Putamen (tissue), 1 donor: Measurements from ENCODE around the gene MBLAC1.
"Not testable (repeated sequence)": the region's sequence is repeated elsewhere in the genome, so short reads cannot be mapped to it uniquely, and the experiment has no call there.

ENCODE experiments used
- DNase-seq: peaks from one replicate; pipeline ENCODE4 v3.0.0-alpha.2; 2016; ENCODE audit warnings: low spot score

Gene MBLAC1

DNA sequence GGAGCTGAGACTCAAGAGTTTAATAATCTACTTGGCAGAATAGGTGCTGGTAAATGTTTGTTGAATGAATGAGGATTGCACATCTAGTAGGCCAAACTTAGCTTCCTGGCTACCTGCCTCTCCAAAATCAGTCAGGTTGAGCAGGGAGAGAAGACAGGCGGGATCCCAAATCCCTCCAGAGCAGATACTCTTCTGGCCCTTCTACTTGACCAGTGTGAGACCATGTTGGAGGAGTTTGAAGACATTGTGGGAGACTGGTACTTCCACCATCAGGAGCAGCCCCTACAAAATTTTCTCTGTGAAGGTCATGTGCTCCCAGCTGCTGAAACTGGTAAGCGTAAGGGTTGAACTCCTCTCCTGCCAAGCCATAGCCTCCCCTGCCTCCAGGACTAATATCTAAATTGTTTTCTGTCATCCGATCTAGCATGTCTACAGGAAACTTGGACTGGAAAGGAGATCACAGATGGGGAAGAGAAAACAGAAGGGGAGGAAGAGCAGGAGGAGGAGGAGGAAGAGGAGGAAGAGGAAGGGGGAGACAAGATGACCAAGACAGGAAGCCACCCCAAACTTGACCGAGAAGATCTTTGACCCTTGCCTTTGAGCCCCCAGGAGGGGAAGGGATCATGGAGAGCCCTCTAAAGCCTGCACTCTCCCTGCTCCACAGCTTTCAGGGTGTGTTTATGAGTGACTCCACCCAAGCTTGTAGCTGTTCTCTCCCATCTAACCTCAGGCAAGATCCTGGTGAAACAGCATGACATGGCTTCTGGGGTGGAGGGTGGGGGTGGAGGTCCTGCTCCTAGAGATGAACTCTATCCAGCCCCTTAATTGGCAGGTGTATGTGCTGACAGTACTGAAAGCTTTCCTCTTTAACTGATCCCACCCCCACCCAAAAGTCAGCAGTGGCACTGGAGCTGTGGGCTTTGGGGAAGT is 2.2 kb upstream of the MBLAC1 start:
- DNase-seq, result no peak

DNA sequence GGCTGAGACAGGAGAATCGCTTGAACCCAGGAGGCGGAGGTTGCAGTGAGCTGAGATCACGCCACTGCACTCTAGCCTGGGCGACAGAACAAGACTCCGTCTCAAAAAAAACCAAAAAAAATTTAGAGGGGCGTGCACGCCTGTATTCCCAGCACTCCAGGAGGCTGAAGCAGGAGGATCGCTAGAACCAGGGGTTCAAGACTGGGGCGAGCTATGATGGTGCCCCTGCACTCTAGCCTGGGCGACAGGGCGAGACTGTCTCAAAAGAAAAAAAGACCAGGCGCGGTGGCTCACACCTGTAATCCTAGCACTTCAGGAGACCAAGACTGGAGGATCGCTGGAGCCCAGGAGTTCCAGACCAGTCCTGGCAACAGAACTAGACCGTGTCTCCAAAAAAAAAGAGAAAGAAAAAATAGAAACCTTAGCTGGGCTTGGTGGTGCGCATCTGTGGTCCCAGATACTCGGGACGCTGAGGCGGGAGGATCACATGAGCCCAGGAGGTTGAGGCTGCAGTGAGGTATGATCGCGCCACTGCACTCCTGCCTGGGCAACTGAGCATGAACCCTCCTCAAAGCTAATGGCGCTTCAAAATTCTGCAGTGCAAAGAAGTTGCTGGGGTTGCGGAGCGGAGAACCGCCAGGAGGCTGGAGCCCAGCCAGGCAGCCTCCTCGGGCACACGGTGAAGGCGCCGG is 382 bp upstream of the MBLAC1 start:
- DNase-seq, result no peak

DNA sequence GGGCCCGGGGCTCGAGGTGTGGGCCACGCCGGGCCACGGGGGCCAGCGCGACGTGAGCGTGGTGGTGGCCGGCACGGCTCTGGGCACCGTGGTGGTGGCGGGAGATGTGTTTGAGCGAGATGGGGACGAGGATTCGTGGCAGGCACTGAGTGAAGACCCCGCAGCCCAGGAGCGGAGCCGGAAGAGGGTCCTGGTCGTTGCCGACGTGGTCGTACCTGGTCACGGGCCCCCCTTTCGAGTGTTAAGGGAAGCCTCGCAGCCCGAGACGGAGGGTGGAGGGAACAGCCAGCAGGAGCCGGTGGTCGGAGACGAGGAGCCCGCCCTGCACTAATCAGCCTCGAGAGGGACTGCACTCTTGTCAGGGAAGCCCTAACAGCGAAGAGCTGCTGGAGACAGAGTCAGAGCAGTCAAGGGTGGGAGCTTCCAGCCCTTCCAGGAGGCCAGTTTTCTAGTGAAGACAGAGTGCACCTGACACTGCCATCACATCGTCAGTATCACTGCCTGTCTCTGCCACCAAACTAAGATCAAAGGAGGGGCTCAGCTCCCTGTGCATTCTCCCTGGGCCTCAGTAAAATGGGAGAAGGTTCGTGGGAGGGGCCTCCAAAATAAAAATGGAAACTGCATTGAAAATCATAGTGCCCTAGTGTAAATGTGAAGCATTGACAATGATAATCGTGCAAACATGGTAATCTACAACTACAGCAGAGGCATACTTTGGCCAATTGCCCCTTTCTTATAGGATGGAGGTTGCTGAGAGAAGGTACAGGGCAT is 1.3 kb downstream of the MBLAC1 start:
- no peak for DNase-seq

DNA sequence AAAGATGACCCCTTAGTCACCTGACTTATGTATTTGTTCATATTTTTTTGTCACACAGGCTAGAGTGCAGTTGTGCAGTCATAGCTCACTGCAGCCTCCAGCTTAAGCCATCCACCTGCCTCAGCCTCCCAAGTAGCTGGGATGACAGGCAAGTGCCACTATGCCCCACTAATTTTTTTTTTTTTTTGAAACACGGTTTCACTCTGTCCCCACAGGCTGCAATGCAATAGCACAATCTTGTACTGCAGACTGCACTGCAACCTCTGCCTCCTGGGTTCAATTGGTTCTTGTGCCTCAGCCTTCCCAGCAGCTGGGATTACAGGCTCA is 1.8 kb downstream of the MBLAC1 start:
- DNase-seq, result no peak

DNA sequence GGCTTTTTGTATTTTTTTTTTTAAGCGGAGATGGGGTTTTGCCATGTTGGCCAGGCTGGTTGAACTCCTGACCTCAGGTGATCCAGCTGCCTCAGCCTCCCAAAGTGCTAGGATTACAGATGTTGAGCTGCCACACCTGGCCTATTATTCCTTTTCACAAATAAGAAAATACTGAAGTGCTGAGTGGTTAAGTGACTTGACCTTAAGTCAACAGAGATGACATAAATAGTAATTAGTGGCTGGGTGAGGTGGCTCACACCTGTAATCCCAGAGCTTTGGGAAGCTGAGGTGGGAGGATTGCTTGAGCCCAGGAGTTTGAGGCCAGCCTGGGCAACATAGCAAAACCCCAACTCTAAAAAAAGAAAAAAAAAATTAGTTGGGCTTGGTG is 3.4 kb downstream of the MBLAC1 start:
- DNase-seq, result not testable (repeated sequence)

DNA sequence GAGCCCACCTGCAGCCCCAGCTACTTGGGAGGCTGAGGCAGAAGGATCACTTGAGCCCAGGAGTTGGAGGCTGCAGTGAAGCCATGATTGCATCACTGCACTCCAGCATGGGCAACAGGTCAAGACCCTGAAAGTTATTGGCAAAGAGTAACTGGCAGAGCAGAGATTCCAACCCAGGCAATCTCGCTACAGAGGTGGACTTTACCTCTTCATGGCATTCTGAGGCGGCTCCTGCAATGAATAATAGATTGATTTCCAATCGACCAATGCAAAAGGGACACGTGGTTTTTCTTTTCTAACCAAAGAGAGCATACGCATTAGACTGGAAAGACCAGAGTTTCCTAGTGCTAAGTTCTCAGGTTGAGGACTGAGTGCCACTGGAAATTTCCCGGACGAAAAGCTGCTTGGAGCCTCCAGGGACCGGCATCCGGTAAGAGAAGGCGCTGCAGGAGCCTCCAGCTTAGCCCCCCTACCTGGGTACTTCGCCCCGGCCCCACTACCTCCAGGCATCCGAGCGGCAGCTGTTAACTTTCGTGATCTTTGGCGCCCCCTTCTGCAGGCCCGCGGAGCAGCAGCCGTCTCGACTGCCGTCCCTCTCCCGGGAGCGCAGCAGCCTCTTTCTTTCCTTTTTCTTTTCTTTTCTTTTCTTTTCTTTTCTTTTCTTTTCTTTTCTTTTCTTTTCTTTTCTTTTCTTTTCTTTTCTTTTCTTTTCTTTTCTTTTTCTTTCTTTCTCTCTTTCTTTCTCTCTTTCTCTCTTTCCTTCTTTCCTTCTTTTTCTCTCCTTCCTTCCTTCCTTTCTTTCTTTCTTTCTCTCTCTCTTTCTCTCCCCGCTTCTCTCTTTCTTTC is 4.1 kb downstream of the MBLAC1 start:
- DNase-seq, result no peak

DNA sequence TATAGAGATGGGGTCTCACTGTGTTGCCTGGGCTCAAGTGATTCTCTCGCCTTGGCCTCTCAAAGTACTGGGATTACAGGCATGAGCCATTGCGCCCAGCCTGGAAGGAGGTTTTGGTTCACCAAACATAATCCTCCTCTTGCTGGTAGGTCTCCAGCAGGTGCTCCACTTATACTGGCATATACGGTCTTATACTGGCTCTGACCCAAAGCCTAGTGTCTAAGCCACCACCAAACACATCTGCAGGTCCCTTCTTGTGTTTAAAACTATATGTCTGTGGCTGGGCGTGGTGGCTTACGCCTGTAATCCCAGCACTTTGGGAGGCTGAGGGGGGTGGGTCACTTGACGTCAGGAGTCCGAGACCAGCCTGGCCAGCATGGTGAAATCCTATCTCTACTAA is 5.4 kb downstream of the MBLAC1 start:
- no peak for DNase-seq

DNA sequence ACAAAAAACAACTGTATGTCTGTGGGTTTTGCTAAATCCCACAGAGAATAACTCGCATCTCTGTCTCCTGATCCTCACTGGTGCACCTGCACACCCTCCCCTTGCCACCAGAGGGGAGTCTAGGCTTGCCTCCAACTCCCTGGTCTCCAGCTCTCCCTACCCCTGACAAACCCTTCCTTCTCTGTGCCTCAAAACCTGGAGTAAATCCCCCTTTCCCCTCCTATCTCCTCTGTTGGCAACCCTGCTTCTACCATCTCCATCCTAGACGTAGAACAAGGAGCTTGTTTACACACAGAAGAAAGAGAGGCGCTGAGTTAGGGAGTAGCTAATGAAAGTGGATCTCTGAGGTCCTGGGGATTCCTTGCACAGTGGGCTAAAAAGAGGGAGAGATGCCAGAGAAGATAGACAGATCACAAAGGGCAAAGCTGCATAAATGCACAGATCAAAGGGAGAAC is 6.0 kb downstream of the MBLAC1 start:
- no peak for DNase-seq

DNA sequence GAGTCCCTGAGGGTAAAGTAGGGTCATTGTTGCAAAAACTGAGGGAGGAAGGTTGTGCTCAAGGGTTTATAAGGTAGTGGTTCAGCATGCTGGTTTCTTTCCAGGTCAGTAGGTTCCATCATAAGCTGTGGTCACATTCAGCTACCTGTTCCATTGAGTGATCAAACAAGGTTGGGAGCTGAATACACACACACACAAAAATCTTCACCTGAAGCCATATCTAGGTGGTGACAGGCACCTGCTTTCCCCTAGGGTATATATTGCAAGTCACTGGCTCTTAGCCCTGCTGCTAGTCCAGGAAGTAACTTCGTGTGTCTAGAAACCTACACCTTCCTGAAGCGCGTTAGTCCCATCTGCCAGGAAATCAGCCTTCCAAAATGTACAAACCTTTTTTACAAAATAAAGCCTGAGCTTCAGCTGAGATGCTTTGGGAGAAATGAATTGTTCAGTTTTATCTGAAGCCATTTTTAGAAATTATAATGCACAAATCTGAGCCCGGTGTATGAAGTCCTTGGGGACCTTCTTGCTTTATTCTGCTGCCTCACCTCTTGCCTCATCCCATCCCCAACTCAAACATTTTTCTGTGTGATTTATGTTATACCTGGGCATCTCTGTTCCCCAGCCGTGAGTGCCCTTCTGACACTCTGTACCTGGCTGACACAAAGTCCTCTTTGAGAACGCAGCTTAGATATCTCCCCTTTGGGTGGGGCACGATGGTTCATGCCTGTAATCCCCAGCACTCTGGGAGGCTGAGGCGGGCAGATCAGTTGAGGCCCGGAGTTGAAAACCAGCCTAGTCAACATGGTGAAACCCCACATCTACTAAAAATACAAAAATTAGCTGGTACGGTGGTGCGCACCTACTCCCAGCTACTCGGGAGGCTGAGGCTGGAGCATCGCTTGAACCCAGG is 11.3 kb downstream of the MBLAC1 start:
- DNase-seq, result no peak

DNA sequence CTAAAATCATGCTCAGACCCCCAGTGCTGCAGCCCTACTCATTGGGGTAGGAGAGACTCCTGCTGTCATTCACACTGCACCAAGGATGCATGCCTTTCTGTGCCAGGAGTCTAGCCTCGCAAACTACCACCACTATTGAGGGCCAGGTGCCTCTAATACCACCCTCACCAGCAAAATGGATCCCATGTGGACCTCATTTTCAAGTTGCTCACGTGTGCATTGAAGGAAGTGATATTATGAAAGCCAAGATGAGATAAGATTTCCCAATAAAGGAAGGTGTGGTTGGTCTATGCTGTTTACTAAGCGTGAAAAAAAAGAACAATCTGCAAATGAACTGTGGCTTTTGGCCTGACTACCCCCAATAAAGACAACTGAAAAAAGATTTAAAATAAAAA is 14.8 kb downstream of the MBLAC1 start:
- no peak for DNase-seq

DNA sequence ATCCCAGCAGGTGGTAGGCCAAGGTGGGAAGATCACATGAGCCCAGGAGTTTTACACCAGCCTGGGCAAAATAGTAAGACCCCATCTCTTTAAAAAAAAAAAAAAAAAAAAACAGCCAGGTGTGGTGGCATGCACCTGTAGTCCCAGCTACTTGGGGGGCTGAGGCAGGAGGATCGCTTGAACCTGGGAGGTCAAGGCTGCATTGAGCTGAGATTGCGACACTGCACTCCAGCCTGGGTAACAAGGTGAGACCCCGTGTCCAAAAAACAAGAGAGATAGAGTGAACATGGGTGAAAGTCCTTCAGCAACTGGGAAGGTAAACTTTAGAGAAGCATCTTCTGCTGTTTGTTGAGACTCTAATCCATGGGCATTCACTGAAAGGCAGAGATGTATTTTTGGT is 15.7 kb downstream of the MBLAC1 start:
- DNase-seq, result no peak

DNA sequence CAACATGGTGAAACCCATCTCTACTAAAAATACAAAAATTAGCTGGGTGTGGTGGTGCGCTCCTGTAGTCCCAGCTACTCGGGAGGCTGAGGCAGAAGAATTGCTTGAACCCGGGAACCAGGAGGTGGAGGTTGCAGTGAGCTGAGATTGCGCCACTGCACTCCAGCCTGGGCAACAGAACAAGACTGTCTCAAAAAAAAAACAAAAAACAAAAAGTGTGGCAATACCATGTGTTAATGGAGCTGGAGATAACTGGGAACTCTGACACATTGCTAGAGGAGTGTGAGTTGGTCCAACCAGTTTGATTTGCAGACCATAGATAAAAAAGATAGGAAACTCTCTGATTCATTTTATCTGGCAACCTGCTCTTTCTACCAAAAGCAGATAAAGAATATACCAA is 19.6 kb downstream of the MBLAC1 start:
- not testable (repeated sequence) for DNase-seq

DNA sequence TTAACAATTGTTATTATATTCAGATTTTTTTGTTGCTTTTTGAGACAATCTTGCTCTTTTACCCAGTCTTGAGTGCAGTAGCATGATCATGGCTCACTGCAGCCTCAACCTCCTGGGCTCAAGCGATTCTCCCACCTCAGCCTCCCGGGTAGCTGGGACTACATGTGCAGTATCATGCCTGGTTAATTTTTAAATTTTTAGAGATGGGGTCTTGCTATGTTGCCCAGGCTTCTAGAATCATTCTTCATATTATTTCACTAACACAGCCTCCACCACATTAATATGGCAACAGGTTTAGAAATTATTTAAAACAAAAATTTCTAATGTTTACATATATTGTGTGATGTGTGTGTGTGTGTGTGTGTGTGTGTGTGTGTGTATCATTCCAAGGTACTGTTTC is 20.5 kb downstream of the MBLAC1 start:
- DNase-seq, result no peak

DNA sequence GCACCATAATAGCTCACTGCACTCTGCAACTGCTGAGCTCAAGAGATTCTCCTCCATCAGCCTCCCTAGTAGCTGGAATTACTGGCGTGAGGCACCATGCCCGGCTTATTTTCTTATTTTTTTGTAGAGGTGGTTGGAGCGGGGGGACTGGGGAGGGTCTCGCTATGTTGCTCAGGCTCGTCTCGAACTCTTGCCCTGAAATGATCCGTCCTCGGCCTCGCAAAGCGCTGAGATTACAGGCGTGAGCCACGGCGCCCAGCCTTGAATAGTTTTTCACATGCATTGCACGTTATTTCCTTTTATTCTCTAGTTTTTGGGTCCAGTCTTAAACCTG is 21.4 kb downstream of the MBLAC1 start:
- DNase-seq, result no peak

DNA sequence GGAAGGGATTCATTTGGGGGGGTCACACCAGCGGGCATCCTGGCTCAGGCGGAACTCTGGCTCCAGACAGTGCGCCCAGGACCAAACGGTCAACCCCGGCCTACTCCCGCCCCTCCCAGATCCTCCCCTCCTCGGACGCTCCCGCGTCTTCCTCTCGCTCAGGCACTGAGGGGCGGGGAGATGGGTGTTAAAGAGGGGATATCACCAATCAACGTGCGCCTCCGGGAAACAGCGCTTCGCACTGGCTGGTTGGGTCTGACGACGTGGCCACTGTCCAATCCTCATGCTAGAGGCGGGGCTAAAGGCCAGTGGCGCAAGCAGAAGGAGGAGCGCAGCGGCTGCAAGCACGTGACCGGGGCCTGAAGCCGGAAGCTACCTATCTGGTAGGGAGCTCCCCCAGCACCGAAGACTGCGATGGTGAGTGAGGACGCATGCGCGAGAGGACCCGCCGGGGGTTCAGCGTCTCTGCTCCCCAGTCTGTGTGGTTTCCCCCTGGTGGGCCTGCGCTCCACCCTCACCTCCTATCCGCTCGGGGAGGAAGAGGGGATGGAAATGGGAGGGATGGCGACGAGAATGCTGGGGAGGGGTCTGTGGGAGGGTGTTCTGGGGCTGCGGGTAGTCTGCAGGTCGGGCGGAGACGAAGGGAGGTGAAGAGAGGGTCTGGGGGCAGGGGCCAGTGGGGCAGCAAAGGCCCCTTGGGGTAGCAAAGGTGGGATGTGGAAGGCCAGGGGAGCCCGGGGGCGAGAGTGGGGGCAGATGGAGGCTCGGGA is 22.0 kb downstream of the MBLAC1 start, which contains the start of gene LAMTOR4:
Gene LAMTOR4 (plus strand): TSS at position 360 of the 770 bp plus-strand sequence. CDS start 55 bp downstream, at position 415.
- DNase-seq, result peak; percentile 100

DNA sequence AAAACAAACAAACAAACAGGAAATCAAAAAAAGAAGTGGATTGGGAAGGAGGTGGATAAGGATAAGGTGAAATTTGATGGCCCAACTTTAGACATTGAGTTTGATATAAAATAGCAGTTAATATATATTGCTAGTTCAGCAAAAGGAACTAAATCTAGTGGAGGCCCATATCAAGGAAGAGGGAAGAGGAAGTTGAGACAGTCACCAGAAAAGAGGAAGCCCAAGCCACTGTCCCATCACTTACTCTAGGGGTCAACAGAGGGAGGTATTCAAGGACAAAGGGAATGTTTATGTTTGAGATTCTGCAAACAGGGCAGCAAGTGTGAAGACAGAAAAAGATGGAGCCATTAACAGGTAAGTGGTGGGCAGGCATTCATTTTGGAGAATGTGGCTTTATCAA is 25.6 kb downstream of the MBLAC1 start:
- no peak for DNase-seq

DNA sequence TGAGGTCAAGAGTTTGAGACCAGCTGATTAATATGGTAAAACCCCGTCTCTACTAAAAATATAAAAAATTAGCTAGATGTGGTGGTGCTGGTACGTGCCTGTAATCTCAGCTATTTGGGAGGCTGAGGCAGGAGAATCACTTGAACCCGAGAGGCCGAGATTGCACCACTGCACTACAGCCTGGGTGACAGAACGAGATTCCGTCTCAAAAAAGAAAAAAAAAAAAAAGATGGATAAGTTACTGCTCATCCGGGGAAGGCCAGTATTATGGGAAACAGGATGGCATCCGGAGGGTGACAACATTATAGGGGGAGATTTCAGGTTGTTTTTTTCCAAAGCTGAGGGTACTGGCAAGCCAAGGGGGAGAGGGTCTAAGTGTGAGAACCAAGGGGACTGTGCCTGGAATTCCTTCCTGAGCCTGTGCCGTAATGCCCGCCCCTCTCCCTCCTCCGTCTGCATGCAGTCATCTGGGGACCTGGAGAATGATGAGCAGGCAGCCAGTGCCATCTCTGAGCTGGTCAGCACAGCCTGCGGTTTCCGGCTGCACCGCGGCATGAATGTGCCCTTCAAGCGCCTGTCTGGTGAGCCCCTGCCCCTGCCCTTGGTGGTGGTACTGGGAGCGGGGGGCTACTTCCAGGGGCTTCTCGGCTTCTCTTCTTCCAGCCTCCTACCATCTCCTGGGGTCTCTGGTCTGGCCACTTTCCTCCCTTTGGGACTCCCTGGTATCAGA is 26.3 kb downstream of the MBLAC1 start:
- DNase-seq, result no peak

DNA sequence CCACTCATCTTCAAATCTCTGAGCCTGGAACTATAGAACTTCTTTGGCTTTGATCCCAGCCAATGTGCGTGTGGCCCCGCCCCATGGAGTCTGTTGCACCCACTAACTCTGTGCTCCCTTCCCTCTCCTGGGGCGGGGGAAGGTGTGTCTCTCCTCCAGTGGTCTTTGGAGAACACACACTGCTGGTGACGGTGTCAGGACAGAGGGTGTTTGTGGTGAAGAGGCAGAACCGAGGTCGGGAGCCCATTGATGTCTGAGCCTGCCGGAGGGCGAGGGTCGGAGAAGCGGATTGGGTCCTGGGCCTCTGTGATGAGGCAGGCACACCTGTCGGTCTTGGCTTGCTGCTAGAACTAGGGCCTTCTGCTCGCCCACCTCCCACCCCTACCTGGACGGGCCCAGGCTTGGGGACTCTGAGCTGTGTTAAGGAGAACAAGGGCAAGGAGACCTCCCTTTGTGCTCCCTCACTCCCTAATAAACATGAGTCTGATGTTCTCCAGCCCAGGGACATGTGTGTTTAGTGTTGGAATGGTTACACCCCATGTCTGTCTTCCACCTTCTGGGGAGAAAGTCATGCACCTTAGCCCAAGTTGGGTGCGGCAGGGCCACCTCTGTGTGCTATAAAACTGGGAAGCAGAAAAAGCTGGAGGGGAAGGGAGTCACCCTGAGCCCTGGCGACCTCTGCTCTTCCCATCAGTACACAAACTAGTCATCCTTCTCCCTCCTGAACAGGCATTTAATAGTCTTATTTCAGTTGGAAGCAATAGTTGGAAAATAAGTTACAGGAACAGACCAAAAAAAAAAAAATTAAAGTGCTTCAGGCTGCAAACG is 27.2 kb downstream of the MBLAC1 start:
- DNase-seq, result no peak
